Measurements from ENCODE around the gene MAP7.
"Not testable (repeated sequence)": the region's sequence is repeated elsewhere in the genome, so short reads cannot be mapped to it uniquely, and the experiment has no call there.

The MAP7 gene

GRCh38 chr6:136501514-136501913 is 48.7 kb downstream of the MAP7 start:
- no peak for DNase-seq

GRCh38 chr6:136501096-136501495 is 49.1 kb downstream of the MAP7 start:
- DNase-seq: no peak

GRCh38 chr6:136500414-136500813 is 49.8 kb downstream of the MAP7 start:
- no peak for DNase-seq

GRCh38 chr6:136499370-136499769 is 50.9 kb downstream of the MAP7 start:
- no peak for DNase-seq

GRCh38 chr6:136496449-136496848 is 53.8 kb downstream of the MAP7 start:
- not testable (repeated sequence) for DNase-seq

GRCh38 chr6:136494710-136495109 is 55.5 kb downstream of the MAP7 start:
- DNase-seq: no peak

- DNase-seq: no peak
Observed at GRCh38 chr6:136494059-136494458, 56.2 kb downstream of the MAP7 start.

- DNase-seq: no peak
Observed at GRCh38 chr6:136492409-136492808, 57.8 kb downstream of the MAP7 start.

GRCh38 chr6:136491754-136492153 is 58.5 kb downstream of the MAP7 start:
- no peak for DNase-seq

- DNase-seq: no peak
Observed at GRCh38 chr6:136491251-136491650, 59.0 kb downstream of the MAP7 start.

- not testable (repeated sequence) for DNase-seq
Observed at GRCh38 chr6:136489689-136490033, 60.6 kb downstream of the MAP7 start.

GRCh38 chr6:136487759-136488425 is 62.3 kb downstream of the MAP7 start:
- no peak for DNase-seq

GRCh38 chr6:136486357-136486756 is 63.9 kb downstream of the MAP7 start:
- no peak for DNase-seq

- no peak for DNase-seq
Observed at GRCh38 chr6:136483906-136484305, 66.3 kb downstream of the MAP7 start.

GRCh38 chr6:136483005-136483404 is 67.2 kb downstream of the MAP7 start:
- DNase-seq: not testable (repeated sequence)

GRCh38 chr6:136477548-136477947 is 72.7 kb downstream of the MAP7 start:
- no peak for DNase-seq

GRCh38 chr6:136475686-136476085 is 74.5 kb downstream of the MAP7 start:
- no peak for DNase-seq

- DNase-seq: no peak
Observed at GRCh38 chr6:136474241-136474640, 76.0 kb downstream of the MAP7 start.

- DNase-seq: no peak
Observed at GRCh38 chr6:136471922-136472321, 78.3 kb downstream of the MAP7 start.

- no peak for DNase-seq
Observed at GRCh38 chr6:136471372-136471771, 78.8 kb downstream of the MAP7 start.

- DNase-seq: no peak
Observed at GRCh38 chr6:136470044-136470443, 80.2 kb downstream of the MAP7 start.

- no peak for DNase-seq
Observed at GRCh38 chr6:136469154-136469553, 81.1 kb downstream of the MAP7 start.

- no peak for DNase-seq
Observed at GRCh38 chr6:136468711-136469110, 81.5 kb downstream of the MAP7 start.

GRCh38 chr6:136467186-136467585 is 83.0 kb downstream of the MAP7 start:
- DNase-seq: no peak

- no peak for DNase-seq
Observed at GRCh38 chr6:136466777-136467176, 83.4 kb downstream of the MAP7 start.

All from SW 1271 (cell line).